Endothelial cell (in vitro differentiated cells): Measurements from ENCODE around the gene VIPR2. TPM values are rescaled to one million over a fixed set of nuclear protein-coding genes. Genes with fewer than 3 reads are reported as not detected.

ENCODE experiments used
- DNase-seq: peaks from one replicate; pipeline ENCODE4 v3.0.0; 2021; ENCODE audit warnings: low spot score
- H3K27ac Mint-ChIP-seq: one replicate; pipeline ENCODE4 v1.8.0; 2021; ENCODE audit warnings: mixed read lengths, inconsistent platforms; ENCODE audit not compliant: unreplicated experiment
- H3K27me3 Mint-ChIP-seq: one replicate; pipeline ENCODE4 v1.8.0; 2021; ENCODE audit warnings: mild to moderate bottlenecking, moderate library complexity, mixed read lengths, inconsistent platforms; ENCODE audit not compliant: unreplicated experiment
- H3K36me3 Mint-ChIP-seq: one replicate; pipeline ENCODE4 v1.8.0; 2021; ENCODE audit warnings: mild to moderate bottlenecking, low read depth, mixed read lengths, inconsistent platforms; ENCODE audit not compliant: unreplicated experiment
- H3K4me1 Mint-ChIP-seq: one replicate; pipeline ENCODE4 v1.8.0; 2021; ENCODE audit warnings: mild to moderate bottlenecking, mixed read lengths, inconsistent platforms; ENCODE audit not compliant: unreplicated experiment
- H3K4me3 Mint-ChIP-seq: one replicate; pipeline ENCODE4 v1.8.0; 2021; ENCODE audit warnings: mild to moderate bottlenecking, mixed read lengths, inconsistent platforms; ENCODE audit not compliant: unreplicated experiment
- H3K9me3 Mint-ChIP-seq: one replicate; pipeline ENCODE4 v1.8.0; 2021; ENCODE audit warnings: mixed read lengths, inconsistent platforms; ENCODE audit not compliant: unreplicated experiment
- CTCF ChIP-seq: fragments of 200-600 bp; sonication (generic); IDR thresholded peaks from one replicate; pipeline ENCODE4 v1.5.0; 2021; ENCODE audit warnings: antibody characterized with exemption; ENCODE audit not compliant: unreplicated experiment
- total RNA-seq: library from RNA; stranded (reverse); fragmentation: NEBNext Ultra II Directional; extraction: Animal tissue kit (Norgen Biotek cat#: 25700); gene quantifications from one replicate; pipeline ENCODE4 v1.2.1, GENCODE V29; 2021; ENCODE audit not compliant: unreplicated experiment

Gene VIPR2
- total RNA-seq, 1 donor from 2014 or later: 2.4 TPM

DNA sequence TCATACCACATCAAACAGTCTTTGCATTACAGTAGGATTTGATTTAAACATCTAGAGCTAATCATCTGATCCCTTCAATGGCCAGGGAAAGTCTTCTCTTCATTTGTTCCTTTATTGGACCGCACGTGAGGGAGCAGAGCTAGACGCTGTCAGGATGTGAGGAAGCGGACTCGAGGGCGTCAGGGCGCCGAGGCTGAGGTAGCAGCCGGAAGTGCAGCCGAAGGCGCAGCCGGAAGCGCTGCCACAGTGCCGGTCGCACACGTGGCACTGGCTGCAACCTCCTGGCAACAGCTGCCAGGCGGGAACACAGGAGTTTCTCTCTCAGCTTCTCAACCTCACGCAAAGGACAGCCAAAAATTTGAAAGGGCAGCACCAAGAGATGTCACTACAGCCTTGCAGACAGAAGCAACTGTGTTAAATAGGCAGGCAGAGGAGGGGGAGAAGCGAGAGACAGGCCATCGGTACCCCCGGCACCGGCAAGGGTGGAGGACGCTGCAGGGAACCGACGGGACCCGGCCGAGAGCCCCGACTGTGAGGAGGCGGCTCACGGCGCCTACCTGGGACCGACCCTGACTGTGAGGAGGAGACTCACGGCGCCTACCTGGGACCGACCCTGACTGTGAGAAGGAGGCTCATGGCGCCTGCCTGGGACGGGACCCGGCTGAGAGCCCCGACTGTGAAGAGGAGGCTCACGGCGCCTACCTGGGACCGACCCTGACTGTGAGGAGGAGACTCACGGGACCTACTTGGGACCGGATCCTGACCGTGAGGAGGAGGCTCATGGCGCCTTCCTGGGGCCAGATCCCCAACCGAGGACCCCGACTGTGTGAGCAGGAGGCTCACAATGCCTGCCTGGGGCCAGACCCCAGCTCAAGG lies 32.3 kb downstream of the VIPR2 start:
- Mint-ChIP-seq H3K9me3 (no peaks in the 10 kb centered on the region), H3K36me3 (no peaks in the 10 kb centered on the region), H3K4me1 (no peaks in the 10 kb centered on the region), H3K27ac (no peak overlapping the region), H3K4me3 (no peak overlapping the region), H3K27me3 (no peaks in the 10 kb centered on the region)
- DNase-seq: no peak
- TF ChIP-seq CTCF: no peak

DNA sequence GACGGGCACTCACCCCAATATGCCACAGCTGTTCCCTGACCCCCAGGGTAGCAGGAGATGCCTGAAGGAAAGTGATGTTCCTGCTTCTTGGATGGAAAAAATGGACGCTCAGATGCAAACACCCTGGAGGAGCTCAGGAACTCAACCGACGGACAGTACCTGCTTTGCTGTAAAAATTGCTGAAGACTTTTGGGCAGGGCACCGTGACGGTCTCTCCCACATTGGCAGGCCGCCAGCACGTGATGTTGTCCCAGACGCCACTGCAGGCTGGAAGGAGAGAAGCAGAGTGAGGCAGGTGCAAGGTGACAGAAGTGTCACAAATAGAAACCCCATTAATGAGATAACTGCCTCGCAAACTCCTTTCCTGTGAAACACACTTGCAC lies 35.0 kb downstream of the VIPR2 start:
- Mint-ChIP-seq H3K27ac (no peak overlapping the region), H3K4me1 (peaks cover 2% of the 10 kb centered on the region), H3K36me3 (peaks cover 4% of the 10 kb centered on the region)

GRCh38 chr7:159108941-159109652 lies 35.6 kb downstream of the VIPR2 start:
- no peak for TF ChIP-seq CTCF
- H3K9me3 Mint-ChIP-seq: no peaks in the 10 kb centered on the region
- peaks cover 4% of the 10 kb centered on the region for H3K36me3 Mint-ChIP-seq
- H3K4me3 Mint-ChIP-seq: no peak overlapping the region
- H3K4me1 Mint-ChIP-seq: peaks cover 2% of the 10 kb centered on the region
- H3K27me3 Mint-ChIP-seq: peaks cover 4% of the 10 kb centered on the region
- no peak overlapping the region for H3K27ac Mint-ChIP-seq
- no peak for DNase-seq

More for the DNA sequence above, 35.0 kb downstream of the VIPR2 start:
- Mint-ChIP-seq H3K27me3 (peaks cover 4% of the 10 kb centered on the region), H3K9me3 (no peaks in the 10 kb centered on the region), H3K4me3 (no peak overlapping the region)
- no peak for TF ChIP-seq CTCF
- no peak for DNase-seq

GRCh38 chr7:159108491-159108890 lies 36.2 kb downstream of the VIPR2 start:
- Mint-ChIP-seq H3K4me3 (no peak overlapping the region), H3K9me3 (no peaks in the 10 kb centered on the region), H3K27me3 (peaks cover 4% of the 10 kb centered on the region), H3K27ac (no peak overlapping the region), H3K36me3 (peaks cover 7% of the 10 kb centered on the region), H3K4me1 (peaks cover 2% of the 10 kb centered on the region)
- TF ChIP-seq CTCF: no peak
- no peak for DNase-seq
